Left ventricle myocardium inferior (tissue), 1 donor: ENCODE data around the gene SAMD1. TPM values are rescaled to one million over a fixed set of nuclear protein-coding genes. Genes with fewer than 3 reads are reported as not detected.

Experiments used
- DNase-seq: peaks from one replicate; pipeline ENCODE4 v3.0.0-alpha.2; 2020
- H3K27ac ChIP-seq: fragments of 200-600 bp; replicated peaks from 2 replicates; pipeline ENCODE4 v1.8.0; 2021
- H3K27me3 ChIP-seq: fragments of 200-600 bp; 2 replicates; pipeline ENCODE4 v1.8.0; 2021; ENCODE audit warnings: low read depth
- H3K36me3 ChIP-seq: fragments of 200-600 bp; 2 replicates; pipeline ENCODE4 v1.8.0; 2021
- H3K4me1 ChIP-seq: fragments of 200-600 bp; 2 replicates; pipeline ENCODE4 v1.8.0; 2021
- H3K4me3 ChIP-seq: fragments of 200-600 bp; 2 replicates; pipeline ENCODE4 v1.8.0; 2021; ENCODE audit warnings: mild to moderate bottlenecking, moderate library complexity
- H3K9me3 ChIP-seq: fragments of 200-600 bp; replicated peaks from 2 replicates; pipeline ENCODE4 v1.8.0; 2021
- intact Hi-C: fragments of 100-400 bp; cut with micrococcal nuclease; formaldehyde crosslinking; loops from one replicate; pipeline ENCODE4 v1.11.0; 2022
- total RNA-seq: library from RNA; stranded (reverse); fragmentation: NEBNext Ultra II Directional; extraction: Animal tissue kit (Norgen Biotek cat#: 25700); gene quantifications from one replicate; pipeline ENCODE4 v1.2.1, GENCODE V29; 2021
- TF ChIP-seq, protein P1 (sequence below): fragments of 200-600 bp; IDR thresholded peaks from 2 replicates; pipeline ENCODE4 v1.8.0; 2021; ENCODE audit warnings: antibody characterized with exemption, mild to moderate bottlenecking, borderline replicate concordance
- donor health status: DM: no; HTN: yes; CAD: no; lungs with severe emphysema.

The SAMD1 gene
- total RNA-seq, 1 donor from 2014 or later = 46.7 TPM

DNA sequence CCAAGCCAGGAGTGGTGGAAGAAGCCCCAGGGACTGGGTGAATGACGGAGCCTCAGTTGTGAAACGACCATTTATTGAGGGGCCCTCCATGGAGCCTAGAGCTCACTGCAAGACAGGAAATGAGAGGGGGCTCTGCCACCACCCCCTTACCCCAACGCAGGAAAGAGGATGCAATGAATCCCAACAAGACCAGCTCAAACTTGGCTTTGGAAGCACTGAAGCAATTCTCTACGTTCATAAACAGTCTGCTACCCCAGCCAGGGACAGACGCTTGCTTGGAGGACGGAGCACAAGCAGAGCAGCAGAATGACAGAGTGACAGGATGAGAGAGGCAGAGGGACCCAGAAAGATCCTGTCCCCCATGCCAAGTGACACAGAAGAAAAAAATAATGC is 26.0 kb upstream of the SAMD1 start:
- intact Hi-C loops = no loop called here
- H3K27ac ChIP-seq = peak overlapping the region; percentile 100
- H3K27me3 ChIP-seq = no peaks in the 10 kb centered on the region
- no peaks in the 10 kb centered on the region for H3K36me3 ChIP-seq
- TF ChIP-seq, protein P1, sequence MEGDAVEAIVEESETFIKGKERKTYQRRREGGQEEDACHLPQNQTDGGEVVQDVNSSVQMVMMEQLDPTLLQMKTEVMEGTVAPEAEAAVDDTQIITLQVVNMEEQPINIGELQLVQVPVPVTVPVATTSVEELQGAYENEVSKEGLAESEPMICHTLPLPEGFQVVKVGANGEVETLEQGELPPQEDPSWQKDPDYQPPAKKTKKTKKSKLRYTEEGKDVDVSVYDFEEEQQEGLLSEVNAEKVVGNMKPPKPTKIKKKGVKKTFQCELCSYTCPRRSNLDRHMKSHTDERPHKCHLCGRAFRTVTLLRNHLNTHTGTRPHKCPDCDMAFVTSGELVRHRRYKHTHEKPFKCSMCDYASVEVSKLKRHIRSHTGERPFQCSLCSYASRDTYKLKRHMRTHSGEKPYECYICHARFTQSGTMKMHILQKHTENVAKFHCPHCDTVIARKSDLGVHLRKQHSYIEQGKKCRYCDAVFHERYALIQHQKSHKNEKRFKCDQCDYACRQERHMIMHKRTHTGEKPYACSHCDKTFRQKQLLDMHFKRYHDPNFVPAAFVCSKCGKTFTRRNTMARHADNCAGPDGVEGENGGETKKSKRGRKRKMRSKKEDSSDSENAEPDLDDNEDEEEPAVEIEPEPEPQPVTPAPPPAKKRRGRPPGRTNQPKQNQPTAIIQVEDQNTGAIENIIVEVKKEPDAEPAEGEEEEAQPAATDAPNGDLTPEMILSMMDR = no peak
- DNase-seq = no peak
- peak overlapping the region; percentile 95 for H3K4me3 ChIP-seq
- no peaks in the 10 kb centered on the region for H3K9me3 ChIP-seq
- H3K4me1 ChIP-seq = peaks cover 82% of the 10 kb centered on the region

DNA sequence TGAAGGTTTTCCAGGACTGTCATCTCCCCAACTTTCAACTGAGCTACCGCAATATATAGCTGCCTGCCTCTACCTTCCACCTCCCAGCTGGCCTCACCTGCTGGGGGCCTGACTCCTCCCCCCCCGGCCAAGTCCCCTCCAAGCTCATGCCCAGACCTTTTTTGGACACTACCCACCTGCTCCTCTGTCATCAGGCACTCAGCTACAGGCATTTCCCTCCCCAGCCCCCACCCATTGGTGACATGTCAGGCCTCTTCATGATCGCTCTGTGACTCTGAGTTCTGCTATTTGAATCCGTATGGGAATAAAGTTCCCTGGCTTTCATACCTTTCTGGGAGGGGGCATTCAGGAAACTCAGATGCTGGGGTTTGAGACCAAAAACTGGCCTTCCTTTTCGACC is 25.2 kb upstream of the SAMD1 start:
- no peaks in the 10 kb centered on the region for H3K36me3 ChIP-seq
- peak overlapping the region; percentile 100 for H3K27ac ChIP-seq
- intact Hi-C loops = no loop called here
- no peaks in the 10 kb centered on the region for H3K9me3 ChIP-seq
- no peaks in the 10 kb centered on the region for H3K27me3 ChIP-seq
- H3K4me3 ChIP-seq = peak overlapping the region; percentile 95
- TF ChIP-seq, protein P1 = no peak
- no peak for DNase-seq
- peaks cover 89% of the 10 kb centered on the region for H3K4me1 ChIP-seq

DNA sequence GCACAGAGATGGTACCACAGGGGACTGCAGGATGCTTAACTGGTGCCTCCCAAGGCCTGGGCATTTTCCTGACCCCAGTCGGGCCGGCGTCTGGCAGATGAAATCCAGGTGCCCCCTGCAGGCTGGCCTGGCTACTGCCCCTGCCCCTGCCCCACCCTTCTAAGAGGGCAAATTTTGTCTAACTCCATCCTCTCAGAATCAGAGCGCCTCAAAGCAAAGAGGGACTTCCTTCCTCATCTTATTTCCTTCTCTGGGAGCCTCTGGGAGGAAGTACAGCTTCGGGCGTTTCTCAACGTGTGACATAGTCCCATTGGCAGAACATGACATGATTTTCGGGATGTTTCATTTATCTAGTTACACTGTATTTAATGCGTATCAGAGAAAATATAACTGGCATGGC is 24.3 kb upstream of the SAMD1 start:
- TF ChIP-seq, protein P1 = peak; percentile 70
- peak overlapping the region; percentile 100 for H3K27ac ChIP-seq
- H3K36me3 ChIP-seq = no peaks in the 10 kb centered on the region
- intact Hi-C loops = no loop called here
- H3K27me3 ChIP-seq = no peaks in the 10 kb centered on the region
- peak overlapping the region; percentile 95 for H3K4me3 ChIP-seq
- no peaks in the 10 kb centered on the region for H3K9me3 ChIP-seq
- peak; percentile 67 for DNase-seq
- peaks cover 92% of the 10 kb centered on the region for H3K4me1 ChIP-seq

DNA sequence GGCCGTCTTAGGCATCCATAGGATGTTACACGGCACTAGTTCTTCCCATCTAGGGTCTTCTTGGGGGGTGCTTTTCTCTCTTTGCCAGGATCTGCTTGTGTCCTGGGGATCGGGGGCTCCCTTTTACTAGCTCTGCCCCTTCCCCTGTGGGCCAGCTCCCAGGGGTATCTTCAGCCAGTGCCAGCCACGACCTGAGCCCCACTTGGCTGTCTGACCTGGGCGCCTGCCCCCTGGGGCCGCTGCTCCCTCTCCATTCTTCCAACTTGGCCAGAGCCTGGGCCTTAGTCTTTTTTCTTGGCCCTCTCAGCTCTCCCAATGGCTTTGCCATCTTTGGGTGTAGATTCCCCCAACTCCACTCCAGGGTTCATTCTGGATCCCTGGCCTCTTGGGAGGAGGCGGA is 23.9 kb upstream of the SAMD1 start:
- H3K4me3 ChIP-seq = peak overlapping the region; percentile 95
- TF ChIP-seq, protein P1 = no peak
- H3K9me3 ChIP-seq = no peaks in the 10 kb centered on the region
- no peaks in the 10 kb centered on the region for H3K36me3 ChIP-seq
- peaks cover 89% of the 10 kb centered on the region for H3K4me1 ChIP-seq
- peak overlapping the region; percentile 100 for H3K27ac ChIP-seq
- intact Hi-C loops = no loop called here
- H3K27me3 ChIP-seq = no peaks in the 10 kb centered on the region
- DNase-seq = no peak

DNA sequence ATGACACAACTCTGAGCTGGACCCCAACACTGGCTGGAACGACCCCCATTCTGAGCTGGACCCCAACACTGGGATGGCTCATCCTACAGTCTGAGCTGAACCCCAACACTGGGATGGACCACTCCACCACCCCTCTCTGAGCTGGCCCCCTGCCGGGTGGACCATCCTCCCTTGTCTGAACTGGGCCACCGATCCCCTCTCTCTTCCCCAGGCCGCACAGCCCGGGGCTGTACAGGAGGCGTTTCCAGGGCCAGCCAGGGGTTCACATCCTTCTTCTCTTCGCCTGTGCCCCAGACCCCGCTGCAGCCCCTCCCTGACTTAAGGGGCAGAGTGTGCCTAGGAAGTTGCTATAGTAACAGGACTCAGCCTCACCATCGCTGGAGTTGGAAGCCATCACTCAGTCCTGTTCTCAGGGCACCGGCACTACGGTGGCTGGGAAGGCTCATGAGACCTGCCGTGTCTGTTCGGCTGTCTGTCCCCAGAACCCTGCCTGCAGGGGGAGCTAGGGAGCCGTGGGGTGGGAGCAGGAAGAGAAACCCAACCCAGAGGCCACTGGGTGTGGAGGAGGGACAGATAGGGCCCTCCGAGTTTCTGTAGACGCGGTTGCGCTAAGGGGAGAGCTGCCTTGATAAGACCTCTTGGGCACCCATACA is 23.3 kb upstream of the SAMD1 start:
- peak overlapping the region; percentile 95 for H3K4me3 ChIP-seq
- no peaks in the 10 kb centered on the region for H3K27me3 ChIP-seq
- peaks cover 85% of the 10 kb centered on the region for H3K4me1 ChIP-seq
- H3K36me3 ChIP-seq = no peaks in the 10 kb centered on the region
- peak overlapping the region; percentile 100 for H3K27ac ChIP-seq
- TF ChIP-seq, protein P1 = peak; percentile 33
- no peaks in the 10 kb centered on the region for H3K9me3 ChIP-seq
- intact Hi-C loops = no loop called here
- DNase-seq = peak; percentile 42
